ENCODE data around the gene WASHC4. TPM values are rescaled to one million over a fixed set of nuclear protein-coding genes. Genes with fewer than 3 reads are reported as not detected.

Gene WASHC4
- total RNA-seq, 1 experiment from 2014 or later: 35.8 TPM

- DNase-seq (ENCODE audit: low spot score): no peak
These were observed 101.6 kb downstream of the WASHC4 start for GRCh38 chr12:105209091-105209490.

- DNase-seq (ENCODE audit: low spot score): no peak
These were observed 104.9 kb downstream of the WASHC4 start for GRCh38 chr12:105212438-105212837.

- no peak for DNase-seq (ENCODE audit: low spot score)
These were observed 106.6 kb downstream of the WASHC4 start for GRCh38 chr12:105214148-105214547.

GRCh38 chr12:105214670-105215375 is 107.3 kb downstream of the WASHC4 start:
- no peak for DNase-seq (ENCODE audit: low spot score)

GRCh38 chr12:105218434-105218833 is 110.9 kb downstream of the WASHC4 start:
- no peak for DNase-seq (ENCODE audit: low spot score)

Other genes with a start within 250 kb of the WASHC4 start
- gene SLC41A2, start 149.4 kb upstream of the WASHC4 start, total RNA-seq (2014; rRNA removed; shearing (Covaris generic)): 11.7 and 24.0 TPM in 2 replicates
- gene NOPCHAP1, start 121.4 kb upstream of the WASHC4 start, total RNA-seq (2014; rRNA removed; shearing (Covaris generic)): 11.0 and 11.9 TPM in 2 replicates
- gene ALDH1L2, start 23.3 kb upstream of the WASHC4 start, total RNA-seq (2014; rRNA removed; shearing (Covaris generic)): 2.6 and 9.6 TPM in 2 replicates
- 12.0 and 12.3 TPM in 2 replicates for gene APPL2, start 128.4 kb downstream of the WASHC4 start, total RNA-seq (2014; rRNA removed; shearing (Covaris generic))
- 49.7 and 53.1 TPM in 2 replicates for gene C12orf75, start 223.0 kb downstream of the WASHC4 start, total RNA-seq (2014; rRNA removed; shearing (Covaris generic))

Measured in H4 (cell line).